Measurements from ENCODE around the gene UGT1A7. TPM values are rescaled to one million over a fixed set of nuclear protein-coding genes. Genes with fewer than 3 reads are reported as not detected.
"Not testable (repeated sequence)": the region's sequence is repeated elsewhere in the genome, so short reads cannot be mapped to it uniquely, and the experiment has no call there.

The UGT1A7 gene
- polyA plus RNA-seq, 1 donor, result not detected

DNA sequence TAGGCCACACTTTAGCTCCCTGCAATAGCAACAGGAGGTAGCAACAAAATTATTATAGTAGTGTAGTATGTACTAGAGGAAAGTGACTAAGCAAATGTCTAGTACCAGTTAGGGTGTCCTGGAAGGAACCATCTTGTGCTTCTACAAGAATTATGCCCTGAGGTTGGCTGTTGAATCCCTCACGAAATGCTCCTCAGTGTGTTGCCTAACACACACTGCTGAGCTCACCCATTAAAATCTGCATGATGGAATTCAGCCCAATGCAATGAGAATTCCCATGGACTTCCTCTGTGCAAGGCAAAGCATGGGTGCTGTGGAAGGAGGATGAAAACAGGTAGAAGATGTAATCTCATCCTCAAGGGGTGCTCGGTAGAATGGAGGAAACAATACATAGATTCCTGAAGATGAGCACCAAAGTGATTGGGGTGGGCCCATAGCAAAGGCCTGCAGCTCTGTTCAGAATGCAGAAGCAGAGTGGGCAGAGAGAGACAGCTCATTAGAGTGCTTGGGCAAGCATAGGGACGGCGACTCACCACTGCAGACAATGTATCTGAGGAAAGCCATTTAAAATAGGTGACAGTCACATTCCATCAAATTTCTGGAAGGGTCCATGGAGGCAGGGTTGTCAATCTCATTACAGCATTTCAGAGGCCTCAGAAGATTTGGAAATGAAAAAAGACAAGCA lies 1.2 kb upstream of the UGT1A7 start:
- no peak for DNase-seq (ENCODE audit: low read depth)

- DNase-seq (ENCODE audit: low read depth), result no peak
These were observed 2.9 kb downstream of the UGT1A7 start for GRCh38 chr2:233684640-233685039.

GRCh38 chr2:233686928-233687327 lies 5.2 kb downstream of the UGT1A7 start:
- DNase-seq (ENCODE audit: low read depth), result no peak

DNA sequence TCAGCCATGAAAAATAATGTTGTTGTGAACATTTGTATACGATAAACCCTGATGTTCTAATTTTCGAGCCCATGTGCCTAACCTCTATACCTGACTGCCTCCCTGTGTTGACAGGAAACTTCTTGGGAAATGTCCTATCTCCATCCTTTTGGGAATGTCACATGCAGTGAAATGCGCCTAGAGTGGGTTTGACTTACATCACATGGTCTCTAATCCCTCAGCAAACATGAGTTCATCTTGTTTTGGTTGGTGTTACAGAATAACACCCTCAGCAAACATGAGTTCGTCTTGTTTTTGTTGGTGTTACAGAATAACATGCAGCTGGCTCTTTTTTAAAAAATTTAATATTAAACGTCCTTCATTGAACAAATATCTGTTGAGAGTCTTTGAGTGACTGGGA lies 6.6 kb downstream of the UGT1A7 start:
- DNase-seq (ENCODE audit: low read depth), result no peak

GRCh38 chr2:233689031-233689430 lies 7.3 kb downstream of the UGT1A7 start:
- no peak for DNase-seq (ENCODE audit: low read depth)

DNA sequence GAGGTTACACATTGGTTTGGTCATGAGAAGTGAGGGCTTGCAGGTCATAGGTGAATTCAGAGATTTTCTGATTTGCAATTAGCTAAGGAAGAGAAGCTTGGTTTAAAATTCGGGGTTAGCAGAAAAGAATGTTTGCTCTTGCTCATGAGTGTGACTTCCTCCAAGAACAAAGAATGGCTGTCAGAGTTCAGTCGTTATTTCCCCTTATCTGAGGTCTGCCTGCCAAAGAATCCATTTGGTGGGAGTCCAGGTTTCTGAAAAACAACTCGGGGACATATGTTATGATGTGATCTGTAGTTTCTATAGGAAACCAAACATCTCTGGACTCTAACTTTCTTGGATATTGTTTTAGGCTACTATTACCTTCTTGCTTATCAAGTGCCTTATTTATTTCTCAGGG lies 7.8 kb downstream of the UGT1A7 start:
- no peak for DNase-seq (ENCODE audit: low read depth)

- no peak for DNase-seq (ENCODE audit: low read depth)
These were observed 8.7 kb downstream of the UGT1A7 start for GRCh38 chr2:233690444-233690843.

DNA sequence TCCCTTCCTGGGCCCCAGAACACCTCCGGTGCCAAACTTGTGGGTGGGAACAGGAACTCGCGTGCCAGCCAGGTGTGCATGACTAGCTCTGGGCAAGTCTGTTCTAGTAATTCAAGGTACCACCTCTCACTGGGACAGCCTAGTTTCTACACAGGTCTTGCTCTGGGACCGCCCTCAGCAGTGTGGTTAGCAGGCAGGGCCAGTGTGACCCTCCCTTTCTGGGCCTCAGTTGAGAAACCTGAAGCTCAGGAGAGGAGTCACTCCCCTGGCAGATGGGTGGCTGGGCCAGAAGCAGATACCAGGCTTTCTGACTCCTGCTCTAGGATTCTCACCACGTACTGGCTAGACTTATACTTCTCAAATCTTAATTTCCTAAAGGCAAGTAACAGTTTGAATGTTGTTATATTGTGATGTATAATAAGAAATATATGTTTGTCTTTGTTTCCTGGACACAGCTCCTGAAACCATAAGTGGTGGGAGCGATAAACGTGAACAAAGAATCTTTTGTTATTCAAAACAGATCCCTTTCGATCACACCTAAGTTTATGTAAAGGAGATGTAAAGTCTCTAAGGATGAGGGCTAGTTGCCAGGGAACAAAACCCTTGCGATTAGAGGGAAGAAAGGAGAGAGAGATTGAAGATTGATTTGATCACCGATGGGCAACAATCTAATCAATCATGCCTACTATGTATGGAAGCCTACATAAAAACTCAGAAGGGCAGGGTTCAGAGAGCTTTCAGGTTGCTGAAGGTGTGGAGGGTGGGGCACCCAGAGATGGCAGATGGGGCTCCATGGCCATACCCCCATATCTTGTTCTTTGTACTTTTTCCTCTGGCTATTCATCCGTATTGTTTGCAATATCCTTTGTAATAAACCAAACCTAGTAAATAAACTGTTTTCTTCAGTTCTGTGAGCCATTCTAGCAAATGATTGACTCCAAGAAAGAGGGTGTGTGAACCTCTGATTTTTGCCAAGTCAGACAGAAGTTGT lies 10.0 kb downstream of the UGT1A7 start:
- no peak for DNase-seq (ENCODE audit: low read depth)

DNA sequence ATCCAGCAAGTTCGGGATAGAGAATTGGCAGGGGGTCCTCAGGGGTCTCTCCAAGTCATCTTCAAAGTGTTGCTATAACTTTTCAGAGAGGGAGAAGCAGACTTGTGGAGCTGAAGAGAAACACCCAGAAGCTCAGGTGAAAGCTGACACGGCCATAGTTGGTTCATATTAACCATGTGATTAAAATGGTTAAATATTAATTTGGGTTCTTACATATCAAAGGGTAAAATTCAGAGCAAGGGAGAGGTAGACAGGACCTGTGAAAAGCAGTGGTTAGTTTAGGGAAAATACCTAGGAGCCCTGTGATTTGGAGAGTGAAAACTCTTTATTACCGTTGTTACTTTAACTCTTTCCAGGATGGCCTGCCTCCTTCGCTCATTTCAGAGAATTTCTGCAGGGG lies 10.9 kb downstream of the UGT1A7 start, which contains the start of gene UGT1A6:
UGT1A6 (plus strand) TSS at position 243 of the 400 bp plus-strand sequence; CDS start at position 358, 115 bp downstream.
- DNase-seq (ENCODE audit: low read depth), result no peak

- no peak for DNase-seq (ENCODE audit: low read depth)
These were observed 12.3 kb downstream of the UGT1A7 start for GRCh38 chr2:233693963-233694362.

GRCh38 chr2:233698740-233699139 lies 17.0 kb downstream of the UGT1A7 start:
- no peak for DNase-seq (ENCODE audit: low read depth)

DNA sequence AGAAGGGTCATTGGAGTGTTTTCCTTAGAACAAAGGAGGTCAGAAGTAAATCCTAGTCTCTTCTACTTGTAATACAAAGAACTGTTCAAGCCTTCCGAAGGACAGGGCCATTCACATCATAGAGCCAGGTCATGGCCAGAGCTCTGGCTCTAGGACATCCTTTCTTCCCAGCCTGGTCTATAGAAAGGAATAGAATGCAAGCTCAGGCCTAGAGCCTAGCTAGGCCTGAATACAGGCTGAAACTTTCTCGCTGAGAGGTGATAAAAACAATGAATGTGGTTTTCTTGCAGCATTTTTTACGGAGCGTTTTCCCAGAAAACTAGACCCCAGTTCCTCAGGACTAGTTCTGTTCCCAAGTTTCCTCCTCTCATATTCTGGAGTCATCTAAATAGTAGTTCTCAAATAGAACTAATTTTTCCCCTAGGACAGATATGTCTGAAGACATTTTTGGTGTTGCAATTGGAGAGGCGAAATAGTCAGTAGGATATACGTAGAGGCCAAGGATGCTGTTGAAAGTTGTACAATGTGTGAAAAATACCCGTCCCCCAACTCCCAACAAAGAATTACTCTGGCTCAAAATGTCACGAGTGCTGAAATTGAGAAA lies 17.8 kb downstream of the UGT1A7 start:
- DNase-seq (ENCODE audit: low read depth), result no peak

- no peak for DNase-seq (ENCODE audit: low read depth)
These were observed 18.4 kb downstream of the UGT1A7 start for GRCh38 chr2:233700028-233700635.

DNA sequence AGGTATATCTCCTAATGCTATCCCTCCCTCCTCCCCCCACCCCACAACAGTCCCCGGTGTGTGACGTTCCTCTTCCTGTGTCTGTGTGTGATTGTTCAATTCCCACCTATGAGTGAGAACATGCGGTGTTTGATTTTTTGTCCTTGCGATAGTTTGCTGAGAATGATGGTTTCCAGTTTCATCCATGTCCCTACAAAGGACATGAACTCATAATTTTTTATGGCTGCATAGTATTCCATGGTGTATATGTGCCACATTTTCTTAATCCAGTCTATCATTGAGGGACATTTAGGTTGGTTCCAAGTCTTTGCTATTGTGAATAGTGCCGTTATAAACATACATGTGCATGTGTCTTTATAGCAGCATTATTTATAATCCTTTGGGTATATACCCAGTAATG lies 19.1 kb downstream of the UGT1A7 start:
- DNase-seq (ENCODE audit: low read depth), result not testable (repeated sequence)

- DNase-seq (ENCODE audit: low read depth), result no peak
These were observed 20.5 kb downstream of the UGT1A7 start for GRCh38 chr2:233702238-233702637.

GRCh38 chr2:233705911-233706506 lies 24.3 kb downstream of the UGT1A7 start:
- DNase-seq (ENCODE audit: low read depth), result no peak

DNA sequence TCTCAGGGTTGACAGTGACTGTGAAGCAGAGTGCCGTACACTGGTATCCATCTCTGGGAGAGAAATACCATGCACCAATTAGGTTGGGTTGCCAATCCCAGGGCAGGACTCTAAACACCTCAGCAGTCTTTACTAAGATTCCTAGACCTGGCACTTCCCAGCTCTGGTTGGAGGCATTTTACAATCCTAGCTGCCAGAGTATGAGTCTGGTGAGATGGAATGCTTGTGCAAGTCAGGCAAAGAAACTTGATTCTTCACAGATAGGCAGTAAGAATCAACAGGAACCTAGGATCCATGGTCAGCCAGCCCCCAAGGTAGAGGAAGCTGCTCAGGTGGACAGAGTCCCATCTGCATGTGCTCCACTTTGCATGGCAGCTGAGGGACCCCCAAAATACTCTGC lies 25.0 kb downstream of the UGT1A7 start:
- DNase-seq (ENCODE audit: low read depth), result no peak

DNA sequence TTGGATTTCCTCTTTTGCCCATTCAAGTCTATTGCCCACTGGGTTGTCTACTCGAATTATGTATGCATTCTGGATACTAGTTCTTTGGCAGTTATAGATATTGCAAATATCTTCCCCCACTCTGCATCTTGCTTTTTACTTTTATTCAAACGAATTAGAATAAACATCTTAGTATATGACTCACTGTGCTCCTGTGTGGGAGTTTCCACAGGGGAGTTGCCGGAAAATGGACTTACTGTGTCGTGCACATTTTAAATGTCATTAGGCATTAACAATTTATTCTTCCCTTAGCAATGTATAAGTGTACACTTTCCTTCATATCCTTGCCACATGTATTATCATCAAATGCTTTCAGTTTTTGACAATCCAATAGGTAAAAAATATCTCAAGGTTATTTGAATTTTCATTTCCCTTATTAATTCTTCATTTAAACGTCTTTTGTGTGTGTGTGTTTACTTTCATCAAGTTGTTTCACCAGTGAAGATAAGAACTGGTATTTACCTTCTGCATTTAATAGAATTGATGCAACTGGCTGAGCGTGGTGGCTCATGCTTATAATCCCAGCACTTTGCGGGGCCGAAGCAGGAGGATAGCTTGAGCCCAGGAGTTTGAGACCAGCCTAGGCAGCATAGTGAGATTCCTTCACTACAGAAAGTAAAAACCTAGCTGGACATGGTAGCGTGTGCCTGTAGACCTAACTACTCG lies 26.4 kb downstream of the UGT1A7 start:
- DNase-seq (ENCODE audit: low read depth), result no peak

- no peak for DNase-seq (ENCODE audit: low read depth)
These were observed 27.2 kb downstream of the UGT1A7 start for GRCh38 chr2:233708942-233709341.

DNA sequence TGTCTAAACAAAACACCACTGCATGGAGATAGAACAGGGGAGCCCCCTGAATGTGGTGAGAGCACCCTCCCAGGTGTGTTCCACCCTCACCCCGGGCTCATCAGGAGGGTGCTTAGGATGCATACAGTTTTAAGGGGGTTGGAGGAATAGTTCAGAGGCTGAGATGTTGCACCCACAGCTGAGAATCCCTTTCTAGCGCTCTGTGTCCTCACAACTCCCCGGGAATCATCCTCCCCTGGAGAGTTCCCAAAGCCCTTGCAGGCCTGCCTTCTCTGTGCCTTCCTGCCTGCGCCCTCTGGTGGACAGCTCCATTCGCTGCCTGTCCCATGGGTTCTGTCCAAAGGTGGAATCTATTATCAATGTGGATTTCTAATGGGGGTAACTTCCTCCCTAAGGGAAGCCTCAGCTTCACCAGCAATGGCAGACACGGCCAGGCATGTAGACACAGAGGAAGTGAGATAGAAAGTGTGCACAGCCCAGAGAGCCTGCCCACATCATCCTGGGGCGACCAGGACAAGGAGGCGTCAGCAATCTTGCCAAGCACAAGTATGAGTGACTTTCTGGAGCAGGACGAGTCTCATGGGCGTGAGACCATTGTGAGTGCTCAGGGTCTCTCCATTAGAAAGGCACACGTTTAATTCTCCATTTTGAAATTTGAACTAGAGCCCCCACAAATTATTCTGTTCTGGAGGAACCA lies 29.8 kb downstream of the UGT1A7 start:
- DNase-seq (ENCODE audit: low read depth), result no peak

Measured in forelimb muscle (tissue), 1 donor.